DMS153 treated with DMSO at 0.1 percent for 48 hours (cell line): ENCODE measurements around the gene CABYR.

Source experiments
- DNase-seq: peaks from one replicate; lab custom pipeline; 2025; ENCODE audit not compliant: unreplicated experiment; lab: John Stamatoyannopoulos, UW

CABYR gene, protein sequence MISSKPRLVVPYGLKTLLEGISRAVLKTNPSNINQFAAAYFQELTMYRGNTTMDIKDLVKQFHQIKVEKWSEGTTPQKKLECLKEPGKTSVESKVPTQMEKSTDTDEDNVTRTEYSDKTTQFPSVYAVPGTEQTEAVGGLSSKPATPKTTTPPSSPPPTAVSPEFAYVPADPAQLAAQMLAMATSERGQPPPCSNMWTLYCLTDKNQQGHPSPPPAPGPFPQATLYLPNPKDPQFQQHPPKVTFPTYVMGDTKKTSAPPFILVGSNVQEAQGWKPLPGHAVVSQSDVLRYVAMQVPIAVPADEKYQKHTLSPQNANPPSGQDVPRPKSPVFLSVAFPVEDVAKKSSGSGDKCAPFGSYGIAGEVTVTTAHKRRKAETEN

GRCh38 chr18:24138789-24139616 lies at the start of gene CABYR:
CABYR (plus strand) TSS chr18:24139062; CDS start chr18:24143115, 4,053 bp downstream.
- DNase-seq = peak; percentile 50

DNA sequence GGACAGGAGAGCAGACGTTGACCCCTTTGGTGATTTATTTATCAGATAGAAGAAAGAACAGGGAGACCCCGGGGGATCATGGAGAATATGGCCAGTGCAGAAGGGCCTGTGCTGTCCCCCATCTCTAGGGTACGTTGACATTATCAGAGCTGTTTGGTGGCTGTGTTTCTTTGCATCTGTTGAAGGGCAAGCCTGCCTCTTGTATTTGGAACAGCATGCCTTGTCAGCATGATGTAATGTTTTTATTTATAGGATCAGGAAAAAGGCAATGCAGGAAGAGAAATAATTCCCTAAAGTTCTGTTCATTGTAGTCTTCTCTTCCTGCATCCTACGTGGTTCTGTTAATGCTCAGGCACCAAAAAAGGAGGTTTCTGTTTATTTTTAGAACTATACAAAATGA lies 49.8 kb upstream of the CABYR start:
- DNase-seq = no peak

GRCh38 chr18:24089515-24090337 lies 49.1 kb upstream of the CABYR start:
- no peak for DNase-seq

GRCh38 chr18:24090876-24091275 lies 48.0 kb upstream of the CABYR start:
- no peak for DNase-seq

- no peak for DNase-seq
Observed at GRCh38 chr18:24094561-24094960, 44.3 kb upstream of the CABYR start.

GRCh38 chr18:24095976-24096375 lies 42.9 kb upstream of the CABYR start:
- DNase-seq = no peak

DNA sequence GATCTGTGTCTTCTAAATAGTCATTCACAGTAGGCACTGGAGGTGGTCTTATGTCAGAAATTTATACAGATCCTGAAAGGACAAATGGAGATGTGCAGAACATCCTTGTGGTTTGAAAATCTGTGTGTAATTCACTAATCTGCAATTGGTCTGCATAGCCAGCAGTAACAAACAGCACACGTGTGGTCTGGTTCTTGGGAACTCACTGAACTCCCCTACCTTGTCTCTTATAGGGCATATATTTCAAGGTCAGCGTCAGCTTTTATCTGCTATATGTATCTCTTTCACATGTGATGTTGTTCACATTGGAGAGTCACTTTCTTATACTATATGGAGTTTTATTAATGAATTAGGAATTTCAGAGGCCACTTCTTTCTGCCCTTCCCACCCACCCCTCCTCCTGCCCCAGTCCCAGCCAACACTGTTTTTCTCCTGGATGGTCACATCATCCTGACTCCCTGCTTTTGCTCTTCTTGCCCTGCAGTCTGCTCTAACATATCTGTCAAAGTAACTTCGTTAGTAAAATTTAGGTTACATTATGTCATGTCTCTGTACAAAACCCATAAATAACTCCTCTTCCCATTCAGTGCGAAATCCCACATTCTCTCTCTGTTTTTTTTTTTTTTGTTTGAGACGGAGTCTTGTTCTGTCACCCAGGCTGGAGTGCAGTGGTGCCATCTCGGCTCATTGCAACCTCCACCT lies 35.4 kb upstream of the CABYR start:
- DNase-seq = no peak

- DNase-seq = no peak
Observed at GRCh38 chr18:24104486-24104885, 34.4 kb upstream of the CABYR start.

DNA sequence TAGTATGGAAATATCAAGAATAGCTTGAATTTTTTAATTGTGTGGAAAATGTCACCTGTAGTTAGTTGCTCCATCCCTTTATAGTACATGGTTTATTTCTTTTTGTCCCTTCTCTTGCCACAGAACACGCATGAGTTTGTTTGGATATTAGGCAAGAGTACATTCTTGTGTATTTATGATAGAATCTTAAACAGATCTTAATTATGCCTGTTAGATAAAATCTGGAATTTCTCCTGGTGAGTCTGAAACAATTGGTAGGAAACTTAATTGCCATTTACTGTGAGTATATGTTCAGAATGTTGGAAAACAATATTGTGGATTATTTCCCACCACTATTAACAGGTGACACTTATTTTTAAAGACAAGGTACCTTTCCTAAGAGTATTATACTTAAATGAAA lies 30.2 kb upstream of the CABYR start:
- DNase-seq = no peak

DNA sequence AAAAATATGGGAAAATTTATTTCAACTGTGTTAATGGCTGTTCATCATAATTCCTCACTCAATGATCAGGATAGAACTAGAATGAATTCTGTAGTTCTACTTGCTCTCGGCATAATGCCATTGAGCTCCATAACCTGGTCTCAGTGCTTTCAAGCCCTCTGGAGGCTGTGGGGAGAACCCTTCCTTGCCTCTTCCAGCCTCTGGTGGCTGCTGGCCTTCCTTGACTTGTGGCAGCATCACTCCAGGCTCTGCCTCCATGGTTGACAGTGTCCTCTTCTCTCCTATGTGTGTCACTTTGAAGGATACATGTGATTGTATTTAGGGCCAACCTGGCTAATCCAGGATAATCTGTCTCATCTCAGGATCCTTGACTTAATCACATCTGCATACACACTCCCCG lies 26.9 kb upstream of the CABYR start:
- DNase-seq = no peak

- no peak for DNase-seq
Observed at GRCh38 chr18:24112464-24112863, 26.4 kb upstream of the CABYR start.

DNA sequence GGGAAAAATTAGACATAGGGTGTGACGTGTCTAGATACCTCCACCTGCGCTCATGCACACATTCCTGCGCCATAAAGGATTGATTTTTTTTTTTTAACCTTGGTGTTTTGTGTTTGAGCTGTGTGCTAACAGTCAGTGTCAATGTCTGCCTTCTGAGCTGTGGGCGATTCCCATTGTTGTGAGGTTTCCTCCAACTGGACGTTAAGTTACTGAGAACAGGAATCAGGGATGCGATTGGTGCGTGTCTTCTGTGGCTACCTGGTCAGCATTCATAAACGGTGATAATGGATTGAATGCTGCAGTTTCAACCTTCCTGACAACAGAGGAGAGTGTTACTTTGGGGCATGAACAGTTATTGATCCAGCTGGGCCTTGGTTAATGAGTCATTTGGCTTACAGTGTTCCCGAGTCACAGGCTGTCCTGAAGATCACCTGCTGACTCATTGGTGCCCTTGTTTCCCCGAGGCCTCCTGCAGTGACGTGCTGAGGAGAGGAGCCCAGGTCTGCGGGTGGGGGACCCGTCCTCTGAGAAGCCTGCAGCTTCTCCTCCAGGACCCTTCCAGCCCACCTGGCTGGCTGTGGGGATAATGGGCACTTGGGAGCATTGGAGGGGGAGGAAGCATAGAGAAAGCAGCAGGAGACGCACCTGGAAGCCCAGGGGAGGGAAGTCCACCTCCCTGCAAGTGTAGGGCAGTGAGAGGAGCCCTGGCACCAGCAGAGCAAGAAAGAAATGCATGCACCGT lies 25.8 kb upstream of the CABYR start:
- no peak for DNase-seq

- no peak for DNase-seq
Observed at GRCh38 chr18:24114924-24115549, 23.8 kb upstream of the CABYR start.

GRCh38 chr18:24115628-24116027 lies 23.2 kb upstream of the CABYR start:
- DNase-seq = no peak

- DNase-seq = peak; percentile 78
Observed at GRCh38 chr18:24118750-24119577, 19.9 kb upstream of the CABYR start.

GRCh38 chr18:24120676-24121075 lies 18.2 kb upstream of the CABYR start:
- DNase-seq = no peak

- no peak for DNase-seq
Observed at GRCh38 chr18:24121625-24122024, 17.2 kb upstream of the CABYR start.

DNA sequence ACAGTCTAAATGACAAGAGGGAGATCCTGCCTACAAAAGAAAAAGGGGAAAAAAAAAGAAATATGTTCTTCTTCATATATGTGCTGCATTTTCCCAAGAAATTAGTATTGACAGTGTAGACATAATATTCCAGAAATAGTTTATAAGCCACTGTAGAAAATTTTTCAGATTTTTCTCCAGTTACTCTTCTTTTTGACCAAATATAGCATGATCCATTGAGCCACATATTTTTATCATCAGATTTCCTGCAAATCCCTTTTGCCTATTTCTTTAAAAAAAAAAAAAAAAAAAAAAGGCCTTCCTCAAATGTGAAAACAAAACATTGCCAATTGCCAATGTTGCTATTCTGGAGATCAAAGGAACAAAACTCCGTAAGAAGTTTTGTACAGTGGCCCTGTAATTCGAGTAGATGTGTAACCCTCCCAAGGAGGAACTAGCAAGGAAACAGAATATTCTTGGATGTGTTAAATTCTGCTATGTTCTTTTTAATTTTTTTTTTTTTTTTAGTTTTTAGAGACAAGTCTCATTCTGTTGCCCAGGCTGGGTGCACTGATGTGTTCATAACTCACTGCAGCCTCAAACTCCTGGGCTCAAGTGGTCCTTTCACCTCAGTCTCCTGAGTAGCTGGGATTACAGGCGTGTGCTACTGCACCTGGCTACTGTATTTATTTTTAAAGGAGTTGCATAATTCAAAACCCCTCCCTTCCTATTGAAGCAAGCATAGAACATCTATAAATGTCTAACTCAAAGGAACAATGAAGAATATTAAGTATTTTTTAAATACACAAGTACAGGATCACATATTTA lies 12.5 kb upstream of the CABYR start:
- no peak for DNase-seq
